GM21619 (cell line): ENCODE data around the gene HS1BP3.

ENCODE experiments used
- ATAC-seq: cut with Tn5 transposase; IDR thresholded peaks from one replicate; pipeline ENCODE4 v1.9.1; 2021; ENCODE audit not compliant: unreplicated experiment

HS1BP3 gene

GRCh38 chr2:20588918-20589871 lies 61.7 kb downstream of the HS1BP3 start:
- ATAC-seq: no peak

GRCh38 chr2:20585710-20586594 lies 64.9 kb downstream of the HS1BP3 start:
- no peak for ATAC-seq

GRCh38 chr2:20585359-20585709 lies 65.6 kb downstream of the HS1BP3 start:
- ATAC-seq: no peak

- no peak for ATAC-seq
Observed at GRCh38 chr2:20584399-20585358, 66.2 kb downstream of the HS1BP3 start.

- ATAC-seq: no peak
Observed at GRCh38 chr2:20584045-20584398, 66.9 kb downstream of the HS1BP3 start.

- no peak for ATAC-seq
Observed at GRCh38 chr2:20583425-20583881, 67.4 kb downstream of the HS1BP3 start.

- ATAC-seq: no peak
Observed at GRCh38 chr2:20582600-20583221, 68.2 kb downstream of the HS1BP3 start.

- ATAC-seq: no peak
Observed at GRCh38 chr2:20580690-20581437, 70.0 kb downstream of the HS1BP3 start.

GRCh38 chr2:20579866-20580265 lies 71.0 kb downstream of the HS1BP3 start:
- ATAC-seq: no peak

- peak; percentile 76 for ATAC-seq
Observed at GRCh38 chr2:20578895-20579825, 71.7 kb downstream of the HS1BP3 start.

- ATAC-seq: no peak
Observed at GRCh38 chr2:20578266-20578894, 72.5 kb downstream of the HS1BP3 start.

- no peak for ATAC-seq
Observed at GRCh38 chr2:20577495-20578235, 73.2 kb downstream of the HS1BP3 start.

GRCh38 chr2:20576598-20577115 lies 74.2 kb downstream of the HS1BP3 start:
- peak; percentile 68 for ATAC-seq

- no peak for ATAC-seq
Observed at GRCh38 chr2:20575935-20576597, 74.8 kb downstream of the HS1BP3 start.

GRCh38 chr2:20575414-20575813 lies 75.5 kb downstream of the HS1BP3 start:
- ATAC-seq: no peak

GRCh38 chr2:20574930-20575329 lies 76.0 kb downstream of the HS1BP3 start:
- no peak for ATAC-seq
